ENCODE measurements around the gene FOXF2. TPM values are rescaled to one million over a fixed set of nuclear protein-coding genes. Genes with fewer than 3 reads are reported as not detected.
"Not testable (repeated sequence)": the region's sequence is repeated elsewhere in the genome, so short reads cannot be mapped to it uniquely, and the experiment has no call there.

The FOXF2 gene
- total and polyA plus RNA-seq, 4 donors, result 8.3 to 22.9 (median 14.3) TPM

DNA sequence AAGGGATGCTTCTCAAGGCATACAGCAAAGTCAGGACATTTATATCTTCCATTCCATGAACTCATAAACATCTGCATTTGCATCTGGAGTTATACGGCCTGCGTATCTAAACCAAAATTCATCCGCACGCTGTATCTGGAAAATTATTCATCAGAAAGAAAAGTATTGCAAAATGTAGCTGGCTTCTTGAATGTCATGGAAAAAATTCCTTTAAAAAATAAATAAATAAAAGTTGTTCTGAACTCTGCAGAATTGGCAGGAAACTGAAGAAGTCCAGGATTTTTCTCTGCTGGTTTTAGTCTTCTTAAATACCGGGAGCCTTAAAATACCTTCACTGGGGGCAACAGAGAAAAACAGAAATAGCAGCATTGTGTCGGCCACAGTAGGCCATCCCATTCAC lies 23.7 kb upstream of the FOXF2 start:
- no peak for ATAC-seq (ENCODE audit: insufficient read depth, low FRiP score)
- DNase-seq, result peak; percentile 15 to 83 (median 80)

DNA sequence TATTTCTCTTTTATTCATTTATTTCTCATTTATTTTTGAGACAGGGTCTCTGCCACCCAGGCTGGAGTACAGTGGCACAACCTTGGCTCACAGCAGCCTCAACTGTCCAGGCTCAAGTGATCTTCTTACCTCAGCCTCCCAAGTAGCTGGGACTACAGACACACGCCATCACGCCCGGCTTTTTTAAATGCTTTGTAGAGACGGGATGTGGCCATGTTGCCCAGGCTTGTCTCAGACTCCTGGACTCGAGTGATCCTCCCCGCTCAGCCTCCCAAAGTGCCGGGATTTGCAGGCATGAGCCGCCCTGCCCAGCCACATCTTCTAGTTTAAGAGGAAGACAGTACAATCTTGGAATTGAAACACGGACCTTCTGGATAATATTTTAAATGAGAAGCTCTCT lies 21.6 kb upstream of the FOXF2 start:
- TF ChIP-seq, protein P1, sequence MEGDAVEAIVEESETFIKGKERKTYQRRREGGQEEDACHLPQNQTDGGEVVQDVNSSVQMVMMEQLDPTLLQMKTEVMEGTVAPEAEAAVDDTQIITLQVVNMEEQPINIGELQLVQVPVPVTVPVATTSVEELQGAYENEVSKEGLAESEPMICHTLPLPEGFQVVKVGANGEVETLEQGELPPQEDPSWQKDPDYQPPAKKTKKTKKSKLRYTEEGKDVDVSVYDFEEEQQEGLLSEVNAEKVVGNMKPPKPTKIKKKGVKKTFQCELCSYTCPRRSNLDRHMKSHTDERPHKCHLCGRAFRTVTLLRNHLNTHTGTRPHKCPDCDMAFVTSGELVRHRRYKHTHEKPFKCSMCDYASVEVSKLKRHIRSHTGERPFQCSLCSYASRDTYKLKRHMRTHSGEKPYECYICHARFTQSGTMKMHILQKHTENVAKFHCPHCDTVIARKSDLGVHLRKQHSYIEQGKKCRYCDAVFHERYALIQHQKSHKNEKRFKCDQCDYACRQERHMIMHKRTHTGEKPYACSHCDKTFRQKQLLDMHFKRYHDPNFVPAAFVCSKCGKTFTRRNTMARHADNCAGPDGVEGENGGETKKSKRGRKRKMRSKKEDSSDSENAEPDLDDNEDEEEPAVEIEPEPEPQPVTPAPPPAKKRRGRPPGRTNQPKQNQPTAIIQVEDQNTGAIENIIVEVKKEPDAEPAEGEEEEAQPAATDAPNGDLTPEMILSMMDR (IDR thresholded peaks at IDR 0.05; ENCODE audit: control extremely low read depth, extremely low read depth), result no peak
- Histone ChIP-seq H3K9ac (ENCODE audit: insufficient read depth in 1 of 2, low read length in 2 of 2) (no peak overlapping the region), H3K9me3 (ENCODE audit: control insufficient read depth in 4 of 4, insufficient read depth in 3 of 4, low read length in 3 of 4) (peaks cover 0 to 12% (median 5%) of the 10 kb centered on the region in 4 donors), H3K36me3 (ENCODE audit: control insufficient read depth in 4 of 4, insufficient read depth in 4 of 4, low read length in 4 of 4) (peaks cover 0 to 10% (median 0%) of the 10 kb centered on the region in 4 donors), H3K27ac (ENCODE audit: low read depth in 1 of 2, low read length in 1 of 2) (no peak overlapping the region), H3K4me1 (ENCODE audit: control insufficient read depth in 5 of 5, insufficient read depth in 5 of 5, low read length in 5 of 5) (peaks cover 0 to 45% (median 14%) of the 10 kb centered on the region in 5 donors), H3K4me3 (no peak overlapping the region), H3K27me3 (ENCODE audit: control insufficient read depth in 3 of 3, insufficient read depth in 3 of 3, low read length in 2 of 3) (no peaks in the 10 kb centered on the region)
- WGBS, 2 donors, result 93 to 95% methylated on average over 9 of the region's 9 CpGs
- DNase-seq, result no peak
- ATAC-seq (ENCODE audit: insufficient read depth, low FRiP score), result no peak

More for the DNA sequence above, 23.7 kb upstream of the FOXF2 start:
- TF ChIP-seq, protein P1 (IDR thresholded peaks at IDR 0.05; ENCODE audit: control extremely low read depth, extremely low read depth), result no peak
- Histone ChIP-seq H3K4me3 (no peak overlapping the region), H3K9ac (ENCODE audit: insufficient read depth in 1 of 2, low read length in 2 of 2) (peak overlapping the region in 1 of 2 donors; percentile 70), H3K9me3 (ENCODE audit: control insufficient read depth in 4 of 4, insufficient read depth in 3 of 4, low read length in 3 of 4) (peaks cover 0 to 9% (median 1%) of the 10 kb centered on the region in 4 donors), H3K27ac (ENCODE audit: low read depth in 1 of 2, low read length in 1 of 2) (no peak overlapping the region), H3K36me3 (ENCODE audit: control insufficient read depth in 4 of 4, insufficient read depth in 4 of 4, low read length in 4 of 4) (peaks cover 0 to 9% (median 1%) of the 10 kb centered on the region in 4 donors), H3K4me1 (ENCODE audit: control insufficient read depth in 5 of 5, insufficient read depth in 5 of 5, low read length in 5 of 5) (peaks cover 0 to 45% (median 14%) of the 10 kb centered on the region in 5 donors), H3K27me3 (ENCODE audit: control insufficient read depth in 3 of 3, insufficient read depth in 3 of 3, low read length in 2 of 3) (no peaks in the 10 kb centered on the region)
- 70 to 76% methylated on average over 6 of the region's 6 CpGs for WGBS, 2 donors

DNA sequence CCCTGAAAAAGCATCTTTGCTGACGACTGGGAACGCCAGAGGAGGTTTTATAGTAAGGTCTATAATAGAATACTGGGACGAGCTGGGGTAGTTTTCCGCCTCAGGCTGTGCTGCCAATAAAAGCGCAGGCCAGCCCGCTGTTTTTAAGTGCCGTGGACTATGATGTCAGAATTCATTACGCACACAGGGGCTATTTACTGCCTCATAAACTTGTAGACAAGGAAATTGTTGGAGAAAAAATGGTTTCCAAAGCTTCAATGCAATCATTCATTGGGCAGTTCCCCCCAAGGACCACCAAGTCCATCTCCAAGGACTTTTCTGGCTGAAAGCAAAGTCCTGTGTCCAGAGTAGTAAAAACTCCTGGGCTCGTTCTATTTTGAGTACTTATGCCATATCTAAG lies 20.4 kb upstream of the FOXF2 start:
- Histone ChIP-seq H3K4me3 (no peak overlapping the region), H3K27ac (ENCODE audit: low read depth in 1 of 2, low read length in 1 of 2) (no peak overlapping the region), H3K4me1 (ENCODE audit: control insufficient read depth in 5 of 5, insufficient read depth in 5 of 5, low read length in 5 of 5) (peaks cover 0 to 35% (median 6%) of the 10 kb centered on the region in 5 donors), H3K9ac (ENCODE audit: insufficient read depth in 1 of 2, low read length in 2 of 2) (no peak overlapping the region), H3K27me3 (ENCODE audit: control insufficient read depth in 3 of 3, insufficient read depth in 3 of 3, low read length in 2 of 3) (peaks cover 0 to 4% (median 0%) of the 10 kb centered on the region in 3 donors), H3K36me3 (ENCODE audit: control insufficient read depth in 4 of 4, insufficient read depth in 4 of 4, low read length in 4 of 4) (peaks cover 0 to 10% (median 0%) of the 10 kb centered on the region in 4 donors), H3K9me3 (ENCODE audit: control insufficient read depth in 4 of 4, insufficient read depth in 3 of 4, low read length in 3 of 4) (peaks cover 0 to 10% (median 5%) of the 10 kb centered on the region in 4 donors)
- ATAC-seq (ENCODE audit: insufficient read depth, low FRiP score) (no peak), DNase-seq (no peak)
- TF ChIP-seq, protein P1 (IDR thresholded peaks at IDR 0.05; ENCODE audit: control extremely low read depth, extremely low read depth), result no peak
- WGBS, 2 donors, result 86 to 93% methylated on average over 9 of the region's 9 CpGs

DNA sequence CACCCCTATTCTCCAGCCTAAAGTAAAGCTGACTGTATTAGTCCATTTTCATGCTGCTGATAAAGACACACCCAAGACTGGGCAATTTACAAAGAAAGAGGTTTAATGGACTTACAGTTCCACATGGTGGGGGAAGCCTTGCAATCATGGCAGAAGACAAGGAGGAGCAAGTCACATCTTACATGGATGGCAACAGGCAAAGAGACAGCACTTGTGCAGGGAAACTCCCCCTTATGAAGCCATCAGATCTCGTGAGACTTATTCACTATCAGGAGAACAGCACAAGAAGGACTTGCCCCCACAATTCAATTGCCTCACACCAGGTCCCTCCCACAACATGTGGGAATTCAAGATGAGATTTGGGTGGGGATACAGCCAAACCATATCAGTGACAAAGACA lies 19.7 kb upstream of the FOXF2 start:
- DNase-seq; H3K9ac ChIP-seq (ENCODE audit: insufficient read depth in 1 of 2, low read length in 2 of 2); H3K4me3 ChIP-seq; ATAC-seq (ENCODE audit: insufficient read depth, low FRiP score); H3K27me3 ChIP-seq (ENCODE audit: control insufficient read depth in 3 of 3, insufficient read depth in 3 of 3, low read length in 2 of 3); H3K27ac ChIP-seq (ENCODE audit: low read depth in 1 of 2, low read length in 1 of 2); H3K9me3 ChIP-seq (ENCODE audit: control insufficient read depth in 4 of 4, insufficient read depth in 3 of 4, low read length in 3 of 4): not testable (repeated sequence)
- H3K4me1 ChIP-seq (ENCODE audit: control insufficient read depth in 5 of 5, insufficient read depth in 5 of 5, low read length in 5 of 5), result peaks cover 0 to 27% (median 3%) of the 10 kb centered on the region in 5 donors
- WGBS, 2 donors, result 78 to 90% methylated on average over 1 of the region's 1 CpG
- H3K36me3 ChIP-seq (ENCODE audit: control insufficient read depth in 4 of 4, insufficient read depth in 4 of 4, low read length in 4 of 4), result peaks cover 0 to 10% (median 0%) of the 10 kb centered on the region in 4 donors

Measured in lung (tissue), 12 donors.